ENCODE data around the gene IL36RN. TPM values are rescaled to one million over a fixed set of nuclear protein-coding genes. Genes with fewer than 3 reads are reported as not detected.

The IL36RN gene
- total and polyA plus RNA-seq, 2 of the 13 experiments (the other 11 are each of a cell fraction or from before 2014, with no cell fraction given) = not detected

GRCh38 chr2:113080134-113080533, 21.1 kb downstream of the IL36RN start (continued):
- TF ChIP-seq ZGPAT (CRISPR knock-in tag; IDR thresholded peaks at IDR 0.05) (peak; percentile 48; the same call in 1 of the 2 replicates), EED (CRISPR knock-in tag; IDR thresholded peaks at IDR 0.05) (no peak), MXD4 (CRISPR knock-in tag; IDR thresholded peaks at IDR 0.05) (peak; percentile 27; the same call in 1 of the 2 replicates), ADNP (CRISPR knock-in tag; IDR thresholded peaks at IDR 0.05) (no peak), MLLT10 (CRISPR knock-in tag; IDR thresholded peaks at IDR 0.05) (no peak), TBX2 (CRISPR knock-in tag; IDR thresholded peaks at IDR 0.05; ENCODE audit: borderline replicate concordance) (0 out of 2 replicates have a peak, but pooled peaks have one; percentile 35), ZNF496 (CRISPR knock-in tag; IDR thresholded peaks at IDR 0.05; ENCODE audit: insufficient replicate concordance) (no peak), ZNF547 (CRISPR knock-in tag; IDR thresholded peaks at IDR 0.05) (no peak), ZNF326 (CRISPR knock-in tag; IDR thresholded peaks at IDR 0.05; ENCODE audit: borderline replicate concordance) (no peak), ZNF383 (CRISPR knock-in tag; IDR thresholded peaks at IDR 0.05; ENCODE audit: borderline replicate concordance) (no peak), ZMYM3 (CRISPR knock-in tag; IDR thresholded peaks at IDR 0.05) (peak; percentile 85), ZNF747 (CRISPR knock-in tag; IDR thresholded peaks at IDR 0.05; ENCODE audit: borderline replicate concordance) (peak; percentile 46; the same call in 1 of the 2 replicates), MED1 (CRISPR knock-in tag; IDR thresholded peaks at IDR 0.05) (peak; percentile 27; the same call in 1 of the 2 replicates), ZNF576 (CRISPR knock-in tag; IDR thresholded peaks at IDR 0.05) (no peak; the same call in 1 of the 2 replicates), RFXAP (CRISPR knock-in tag; IDR thresholded peaks at IDR 0.05; ENCODE audit: borderline replicate concordance) (no peak), FUBP1 (CRISPR knock-in tag; IDR thresholded peaks at IDR 0.05; ENCODE audit: borderline replicate concordance) (no peak), ZNF710 (CRISPR knock-in tag; IDR thresholded peaks at IDR 0.05; ENCODE audit: borderline replicate concordance) (0 out of 2 replicates have a peak, but pooled peaks have one; percentile 44), PLRG1 (conservative IDR thresholded peaks at IDR 0.05) (no peak), KLF6 (CRISPR knock-in tag; IDR thresholded peaks at IDR 0.05) (0 out of 2 replicates have a peak, but pooled peaks have one; percentile 19)

Data from HepG2 (cell line).